GM19438 (cell line): ENCODE results near the gene ARHGAP5.

Experiments
- ATAC-seq: cut with Tn5 transposase; IDR thresholded peaks from one replicate; pipeline ENCODE4 v1.9.1; 2021; ENCODE audit warnings: low read depth; ENCODE audit not compliant: unreplicated experiment

ARHGAP5 gene

DNA sequence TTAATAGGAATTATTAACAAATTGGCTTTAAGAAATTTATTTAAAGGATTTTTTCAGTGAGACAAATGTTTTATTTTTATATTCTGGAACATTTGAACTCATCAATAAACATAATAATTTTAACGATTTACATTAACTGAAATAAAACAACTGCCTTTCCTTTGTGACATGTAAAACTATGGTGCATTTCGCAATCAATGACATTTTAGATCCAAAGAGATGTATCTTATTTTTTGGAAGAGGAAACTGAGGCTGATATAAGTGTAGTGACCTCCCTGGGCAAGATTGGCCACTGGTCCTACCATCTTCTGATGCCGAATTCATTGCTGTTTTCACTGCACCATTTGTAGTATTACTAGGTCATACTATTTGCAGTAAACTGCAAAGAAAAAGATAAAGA is 128.4 kb downstream of the ARHGAP5 start:
- ATAC-seq, result no peak

DNA sequence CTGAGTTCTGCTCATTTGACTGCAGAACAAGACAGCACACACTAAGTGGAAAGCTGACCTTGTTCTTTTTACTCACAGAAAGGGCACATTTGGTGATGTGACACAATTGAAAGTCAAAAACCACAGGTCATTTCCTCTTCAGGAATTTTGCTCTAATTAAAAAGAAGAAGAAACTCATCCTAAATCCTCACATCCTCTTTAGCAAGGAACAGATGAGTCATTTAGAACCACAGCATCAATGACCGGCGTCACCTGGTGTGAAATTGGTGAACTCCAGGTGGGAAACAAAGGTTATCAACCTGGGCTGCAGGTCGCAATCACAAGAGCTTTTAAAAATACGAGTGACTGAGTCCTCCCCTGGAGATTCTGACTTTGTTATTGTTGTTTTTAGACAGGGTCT is 128.9 kb downstream of the ARHGAP5 start:
- no peak for ATAC-seq

DNA sequence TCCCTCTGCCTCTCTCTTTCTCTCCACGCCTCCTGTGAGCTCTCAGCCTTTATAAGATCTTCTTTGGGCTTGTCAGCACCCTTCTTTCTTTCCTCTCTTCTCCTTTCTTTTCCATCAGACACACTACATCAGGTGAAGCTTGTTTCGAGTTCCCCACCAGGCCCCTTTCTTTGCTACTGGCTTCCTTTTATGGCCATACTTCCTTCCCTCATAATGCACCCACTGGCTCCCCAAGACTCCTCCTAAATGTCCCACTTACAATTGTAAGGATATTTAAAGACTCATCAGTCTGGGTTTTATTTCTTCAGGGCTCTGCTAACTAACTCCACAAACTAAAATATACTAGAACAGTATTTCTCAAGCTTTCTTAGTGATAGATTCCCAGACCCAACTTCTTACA is 129.4 kb downstream of the ARHGAP5 start:
- no peak for ATAC-seq

DNA sequence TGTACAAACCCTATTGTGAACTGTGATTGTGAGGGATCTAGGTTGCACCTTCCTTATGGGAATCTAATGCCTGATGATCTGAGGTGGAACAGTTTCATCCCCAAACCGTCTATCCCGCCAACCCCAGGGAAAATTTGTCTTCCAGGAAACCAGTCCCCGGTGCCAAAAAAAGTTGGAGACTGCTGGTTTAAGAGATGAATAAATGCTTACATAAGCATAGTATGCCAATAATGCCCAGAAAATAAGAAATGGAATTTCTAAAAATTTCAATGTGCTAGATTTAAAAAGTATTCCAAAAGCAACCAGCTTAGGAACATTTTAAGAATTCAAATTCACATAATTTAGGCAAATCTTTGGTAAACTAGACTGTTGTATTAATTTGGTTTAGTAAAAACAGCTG is 131.4 kb downstream of the ARHGAP5 start:
- no peak for ATAC-seq
